Prostate gland (tissue), 2 donors: ENCODE data around the gene IMMP2L.

Source experiments
- POLR2AphosphoS5 ChIP-seq: sonication (generic); formaldehyde crosslinking; IDR thresholded peaks from one replicate; pipeline ENCODE4 v1.6.1; 2017; ENCODE audit warnings: antibody characterized with exemption
- TF ChIP-seq, protein P1 (sequence below), 4 experiments: fragments of 200-600 bp in 2 of 4; fragments of 450-650 bp in 2 of 4; sonication (generic) in 2 of 4; IDR thresholded peaks; 1 replicate in 3 of 4; 2 replicates in 1 of 4; pipeline ENCODE4 v1.5.1; 2016 to 2019; ENCODE audit warnings: antibody characterized with exemption in 4 of 4, mild to moderate bottlenecking in 2 of 4, moderate library complexity in 2 of 4

DNA sequence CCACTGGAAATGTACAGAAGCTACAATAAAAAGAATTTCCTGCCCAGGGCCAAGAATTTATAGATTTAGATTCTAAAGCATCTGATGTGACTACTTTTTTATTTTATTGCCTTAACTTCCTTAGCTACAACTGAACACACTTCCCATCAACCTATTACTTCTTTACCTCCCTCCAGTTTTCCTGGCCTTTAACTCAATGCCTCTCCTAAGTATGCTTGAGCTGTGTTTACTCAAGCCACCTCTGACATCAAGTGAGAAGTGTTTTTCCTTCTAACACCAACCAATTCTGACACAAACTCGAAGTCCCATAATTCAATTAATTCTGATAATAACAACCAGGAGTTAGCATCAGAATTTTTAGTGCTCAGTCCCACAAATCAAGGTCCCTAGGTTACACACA is 170.0 kb downstream of the IMMP2L start:
- TF ChIP-seq POLR2AphosphoS5, result no peak
- TF ChIP-seq, protein P1, sequence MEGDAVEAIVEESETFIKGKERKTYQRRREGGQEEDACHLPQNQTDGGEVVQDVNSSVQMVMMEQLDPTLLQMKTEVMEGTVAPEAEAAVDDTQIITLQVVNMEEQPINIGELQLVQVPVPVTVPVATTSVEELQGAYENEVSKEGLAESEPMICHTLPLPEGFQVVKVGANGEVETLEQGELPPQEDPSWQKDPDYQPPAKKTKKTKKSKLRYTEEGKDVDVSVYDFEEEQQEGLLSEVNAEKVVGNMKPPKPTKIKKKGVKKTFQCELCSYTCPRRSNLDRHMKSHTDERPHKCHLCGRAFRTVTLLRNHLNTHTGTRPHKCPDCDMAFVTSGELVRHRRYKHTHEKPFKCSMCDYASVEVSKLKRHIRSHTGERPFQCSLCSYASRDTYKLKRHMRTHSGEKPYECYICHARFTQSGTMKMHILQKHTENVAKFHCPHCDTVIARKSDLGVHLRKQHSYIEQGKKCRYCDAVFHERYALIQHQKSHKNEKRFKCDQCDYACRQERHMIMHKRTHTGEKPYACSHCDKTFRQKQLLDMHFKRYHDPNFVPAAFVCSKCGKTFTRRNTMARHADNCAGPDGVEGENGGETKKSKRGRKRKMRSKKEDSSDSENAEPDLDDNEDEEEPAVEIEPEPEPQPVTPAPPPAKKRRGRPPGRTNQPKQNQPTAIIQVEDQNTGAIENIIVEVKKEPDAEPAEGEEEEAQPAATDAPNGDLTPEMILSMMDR (IDR thresholded peaks at IDR 0.05), result no peak
